GM18508 (cell line): ENCODE results near the gene MLF1.
A peak's percentile ranks its signal among the peaks of the same experiment; 100 is the strongest.

Experiments
- ATAC-seq: cut with Tn5 transposase; IDR thresholded peaks from one replicate; pipeline ENCODE4 v1.9.1; 2021; ENCODE audit warnings: moderate number of reproducible peaks; ENCODE audit not compliant: insufficient read depth, unreplicated experiment

Gene MLF1

GRCh38 chr3:158572766-158573060 lies 1.7 kb downstream of the MLF1 start:
- no peak for ATAC-seq

DNA sequence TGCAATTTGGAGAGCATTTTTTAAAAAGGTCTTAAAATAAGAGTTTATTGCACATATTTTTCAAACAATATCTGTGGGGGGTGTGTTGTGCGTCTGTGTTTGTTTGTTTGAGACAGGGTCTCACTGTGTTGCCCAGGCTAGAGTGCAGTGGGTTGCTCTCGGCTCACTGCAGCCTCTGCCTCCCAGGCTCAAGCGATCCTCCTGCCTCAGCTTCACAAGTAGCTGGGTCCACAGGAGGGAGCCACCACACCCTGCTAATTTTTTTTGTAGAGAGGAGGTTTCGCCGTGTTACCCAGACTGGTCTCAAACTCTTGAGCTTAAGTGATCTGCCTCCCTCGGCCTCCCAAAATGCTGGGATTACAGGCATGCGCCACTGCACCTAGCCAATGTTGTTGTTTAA lies 2.7 kb downstream of the MLF1 start:
- no peak for ATAC-seq

- ATAC-seq = no peak
These were observed 3.7 kb downstream of the MLF1 start for GRCh38 chr3:158574646-158575045.

DNA sequence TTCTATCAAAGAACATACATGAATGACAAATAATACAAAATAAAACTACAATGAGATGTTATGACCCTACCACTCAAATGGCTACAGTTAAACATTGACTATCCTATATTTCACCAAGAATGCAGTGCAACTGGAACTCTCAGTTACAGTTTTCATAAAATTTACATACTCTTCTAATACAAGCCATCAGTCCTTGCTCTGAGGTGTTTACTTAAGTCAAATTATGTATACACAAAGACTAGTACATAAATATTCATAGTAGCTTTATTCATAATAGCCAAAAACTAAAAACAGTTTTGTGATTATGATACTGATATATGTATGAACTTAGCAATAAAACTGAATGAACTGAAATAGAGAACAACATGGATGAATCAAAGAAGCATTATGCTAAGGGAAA lies 19.2 kb downstream of the MLF1 start:
- ATAC-seq = no peak

DNA sequence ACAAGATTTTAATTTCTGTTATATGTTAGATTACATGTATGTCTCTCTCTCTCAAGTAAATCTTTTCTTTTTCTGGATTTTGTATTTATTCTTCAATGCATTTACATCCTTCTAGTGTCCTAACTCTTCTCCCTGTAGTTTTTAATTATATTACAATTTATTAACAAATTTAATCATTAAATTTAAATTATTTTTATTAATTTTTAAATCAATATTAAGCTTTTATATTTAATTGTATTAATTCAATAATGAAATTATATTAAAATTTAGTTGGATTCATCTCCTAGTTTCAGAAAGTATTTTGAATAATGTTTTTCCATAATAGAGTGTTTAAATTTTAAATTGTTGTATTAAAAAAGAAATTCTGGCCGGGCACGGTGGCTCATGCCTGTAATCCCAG lies 29.8 kb downstream of the MLF1 start:
- no peak for ATAC-seq

GRCh38 chr3:158602227-158602626 lies 31.2 kb downstream of the MLF1 start:
- no peak for ATAC-seq

DNA sequence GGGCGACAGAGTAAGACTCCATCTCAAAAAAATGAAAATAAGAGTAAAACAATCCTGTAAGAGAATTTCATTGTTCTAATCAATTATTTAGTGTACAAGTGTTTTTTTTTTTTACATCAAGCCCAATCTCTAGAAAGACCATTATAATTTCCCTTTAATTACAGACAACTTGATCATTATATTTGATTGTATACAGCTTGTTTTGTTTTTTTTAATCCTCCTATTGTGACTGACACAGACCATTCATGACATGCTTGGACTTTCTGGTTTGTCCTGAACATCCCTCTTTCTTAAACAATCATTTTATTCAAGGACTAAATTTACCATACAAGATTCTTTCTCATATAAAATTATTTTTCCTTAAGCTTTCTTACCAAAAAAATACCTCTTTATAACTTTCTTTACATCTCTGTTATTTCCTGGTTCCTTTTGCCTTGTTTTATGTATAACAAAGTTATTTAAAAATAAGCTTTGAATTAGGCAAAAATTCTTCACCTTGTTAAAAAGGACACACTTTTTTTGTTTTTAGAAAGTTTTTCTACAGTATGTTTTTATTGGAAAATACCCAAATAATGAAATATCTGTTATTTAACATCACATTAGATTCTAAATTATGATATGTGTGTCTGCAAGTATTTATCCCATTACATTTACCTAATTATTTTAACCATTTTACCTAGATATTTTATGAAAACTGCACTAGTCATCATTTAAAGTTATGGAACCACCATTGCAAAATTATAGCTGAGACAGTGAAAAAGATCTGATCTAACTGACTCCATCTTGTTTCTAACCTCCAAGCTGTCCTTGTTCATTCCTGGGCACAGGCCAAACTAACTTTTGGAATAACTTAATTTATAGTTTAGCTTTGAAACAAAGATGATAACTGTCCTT lies 47.2 kb downstream of the MLF1 start:
- no peak for ATAC-seq

GRCh38 chr3:158625881-158626280 lies 54.9 kb downstream of the MLF1 start:
- no peak for ATAC-seq

- no peak for ATAC-seq
These were observed 61.0 kb downstream of the MLF1 start for GRCh38 chr3:158631981-158632380.

GRCh38 chr3:158640646-158641045 lies 69.7 kb downstream of the MLF1 start:
- no peak for ATAC-seq

DNA sequence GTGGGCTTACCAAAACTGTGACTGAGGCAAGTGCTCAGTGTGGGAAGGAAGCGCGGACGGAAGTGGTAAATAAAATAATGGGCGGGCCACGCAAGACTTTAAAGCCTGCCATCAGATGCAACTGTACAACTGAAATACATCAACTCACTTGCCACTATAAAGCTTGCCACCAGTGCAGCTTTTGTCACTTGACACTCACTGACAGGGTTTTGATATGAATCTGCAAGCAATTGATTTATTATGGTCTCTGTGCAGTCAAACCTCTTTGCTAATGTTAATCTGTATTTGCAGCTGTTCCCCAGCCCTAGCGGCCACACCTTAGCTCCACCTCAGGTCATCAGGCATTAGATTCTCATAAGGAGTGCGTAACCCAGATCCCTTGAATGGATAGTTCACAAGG lies 71.0 kb downstream of the MLF1 start:
- ATAC-seq = no peak

DNA sequence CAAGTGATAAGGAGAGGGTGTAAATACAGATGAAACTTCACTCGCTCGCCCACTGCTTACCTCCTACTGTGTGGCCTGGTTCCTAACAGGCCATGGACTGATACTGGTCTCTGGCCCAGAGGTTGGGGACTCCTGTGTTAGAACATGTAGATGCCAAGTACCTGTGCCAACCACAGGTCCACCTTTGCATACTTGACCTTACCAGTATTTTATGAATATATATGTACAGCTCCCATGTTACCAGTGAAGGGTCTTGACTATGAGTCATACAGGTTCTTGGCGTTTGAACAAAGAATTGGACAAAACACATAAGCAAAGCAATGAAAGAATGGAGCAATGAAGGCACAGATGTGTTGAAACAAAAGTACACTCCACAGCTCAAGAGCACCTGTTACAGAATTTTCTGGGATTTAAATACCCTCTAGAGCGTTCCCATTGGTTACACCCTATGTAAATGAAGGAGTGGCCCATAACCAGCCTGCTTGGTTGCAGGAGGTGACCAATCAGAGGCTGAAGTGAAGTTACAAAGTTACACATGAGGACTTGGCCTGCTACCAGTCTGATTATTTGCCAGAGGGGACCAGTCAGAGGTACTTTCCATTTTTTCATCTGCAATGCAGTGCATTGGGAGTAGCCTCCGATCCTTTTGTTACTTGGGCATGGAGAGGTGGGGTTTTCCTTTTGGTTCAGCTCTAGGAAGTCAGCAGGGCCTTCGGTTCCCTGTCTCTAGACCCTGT lies 71.6 kb downstream of the MLF1 start:
- ATAC-seq = no peak

DNA sequence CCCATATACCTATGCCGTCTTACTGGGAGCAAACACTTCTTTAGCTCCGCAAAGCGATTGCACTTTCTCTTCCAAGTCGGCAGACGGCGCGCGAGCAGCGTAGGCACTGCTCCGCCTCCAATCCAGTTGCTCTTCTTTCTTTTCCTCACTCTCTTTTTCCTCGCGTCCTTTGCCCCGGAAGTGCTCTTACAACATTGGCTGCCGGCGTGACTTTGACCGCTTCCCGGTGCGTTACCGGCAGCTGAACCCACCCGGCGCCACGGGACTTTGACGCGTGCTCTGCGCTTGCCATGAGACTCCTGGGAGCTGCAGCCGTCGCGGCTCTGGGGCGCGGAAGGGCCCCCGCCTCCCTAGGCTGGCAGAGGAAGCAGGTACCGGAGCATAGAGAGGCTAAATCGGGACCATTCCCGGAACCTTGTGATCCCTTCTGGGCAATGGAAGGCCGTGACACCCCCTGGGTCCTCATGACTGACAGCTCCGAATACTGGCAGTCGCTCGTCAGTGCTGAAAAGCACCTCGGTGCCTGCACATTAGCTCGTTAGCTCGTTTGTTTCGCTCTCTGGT lies 73.4 kb downstream of the MLF1 start, which contains the start of gene GFM1:
TSS of gene GFM1 (plus strand) at position 183 of the 564 bp plus-strand sequence. CDS start at position 291, 108 bp downstream.
- peak; percentile 99 for ATAC-seq

GRCh38 chr3:158649791-158650190 lies 78.8 kb downstream of the MLF1 start:
- ATAC-seq = no peak

GRCh38 chr3:158651192-158651591 lies 80.2 kb downstream of the MLF1 start:
- no peak for ATAC-seq

- no peak for ATAC-seq
These were observed 81.5 kb downstream of the MLF1 start for GRCh38 chr3:158652463-158652862.
